Measurements from ENCODE around the gene REXO1. TPM values are rescaled to one million over a fixed set of nuclear protein-coding genes. Genes with fewer than 3 reads are reported as not detected.

Gene REXO1
- total and polyA plus RNA-seq, 2 of the 8 experiments (the other 6 are each of a cell fraction or from before 2014, with no cell fraction given): 42.4 to 44.3 TPM

- CTCF ChIA-PET (ENCODE audit: partially characterized antibody): interaction anchor here (0.9 to 7.2 kb wide), 13 partner anchors 8 to 237 kb away, joined by 4 to 150 read pairs (median 11); no protein-coding TSS in a partner anchor
- Histone ChIP-seq H2BK12ac (ENCODE audit: low read depth, low read length) (no peak overlapping the region), H3K9me3 (ENCODE audit: insufficient read depth in 2 of 2, low read depth in 1 of 2, low read length in 1 of 2) (peaks cover 5 to 6% of the 10 kb centered on the region in 2 experiments; a peak in 2 of 4 replicates), H2AK5ac (ENCODE audit: low read depth, low read length) (no peak overlapping the region), H3K18ac (ENCODE audit: extremely low read depth, low read length) (no peak overlapping the region), H2BK5ac (ENCODE audit: low read depth, low read length) (no peak overlapping the region), H3K4me3 (ENCODE audit: extremely low read depth in 1 of 4, insufficient read depth in 2 of 4, low read depth in 3 of 4, low read length in 4 of 4) (no peak overlapping the region), H3K23me2 (ENCODE audit: low read depth, low read length) (no peaks in the 10 kb centered on the region), H3K79me2 (ENCODE audit: control insufficient read depth in 1 of 2, insufficient read depth in 2 of 2, low read length in 2 of 2) (no peaks in the 10 kb centered on the region), H3K9ac (replicated peaks in 1 of 4; ENCODE audit: extremely low read depth in 1 of 4, low read depth in 3 of 4, low read length in 3 of 4) (no peak overlapping the region), H3K4me1 (replicated peaks in 1 of 4; ENCODE audit: control insufficient read depth in 3 of 4, insufficient read depth in 4 of 4, low read length in 3 of 4) (0 out of 7 replicates have a peak, but pooled peaks cover 0 to 3% (median 0%) of the 10 kb centered on the region in 4 experiments), H4K5ac (ENCODE audit: insufficient read length, low read depth, low read length) (no peak overlapping the region), H4K20me1 (replicated peaks in 1 of 2; ENCODE audit: control insufficient read depth in 1 of 2, insufficient read depth in 2 of 2, low read length in 2 of 2) (peaks cover 0 to 2% of the 10 kb centered on the region in 2 experiments), H2BK120ac (replicated peaks; ENCODE audit: low read depth, low read length) (no peak overlapping the region), H3K23ac (ENCODE audit: insufficient read length) (no peak overlapping the region), H3K4ac (replicated peaks; ENCODE audit: insufficient read length, low read depth, low read length) (no peak overlapping the region), H3K79me1 (ENCODE audit: low read depth, low read length) (no peaks in the 10 kb centered on the region), H2BK15ac (ENCODE audit: low read length) (no peak overlapping the region), H2AFZ (ENCODE audit: low read length) (no peak overlapping the region), H4K8ac (ENCODE audit: extremely low read depth, insufficient read depth, low read length) (no peak overlapping the region), H4K91ac (replicated peaks; ENCODE audit: insufficient read length, low read length) (no peak overlapping the region), H3K27ac (ENCODE audit: low read depth, low read length) (no peak overlapping the region), H2BK20ac (ENCODE audit: low read length) (no peak overlapping the region), H3K14ac (ENCODE audit: insufficient read length) (no peak overlapping the region), H3K27me3 (replicated peaks in 1 of 4; ENCODE audit: control insufficient read depth in 3 of 4, extremely low read depth in 1 of 4, insufficient read depth in 3 of 4, low read length in 3 of 4) (peaks cover 4 to 33% (median 30%) of the 10 kb centered on the region in 4 experiments), H3K36me3 (ENCODE audit: control insufficient read depth in 2 of 4, insufficient read depth in 4 of 4, low read length in 3 of 4) (no peaks in the 10 kb centered on the region), H3K4me2 (ENCODE audit: insufficient read depth in 1 of 2, low read depth in 2 of 2, low read length in 2 of 2) (no peak overlapping the region), H3K56ac (replicated peaks; ENCODE audit: insufficient read length, low read depth, low read length) (no peak overlapping the region)
- no peak for DNase-seq (ENCODE audit: low read depth in 1 of 2, low spot score in 2 of 2)
- POLR2A ChIA-PET (ENCODE audit: partially characterized antibody): interaction anchor here (1.5 kb wide), 1 partner anchor 16 kb away, joined by 3 read pairs; no protein-coding TSS in a partner anchor
- 82% methylated on average over 4 of the region's 4 CpGs; no CpG with 5 or more reads in 1 of the 2 experiments for WGBS, 2 experiments (ENCODE audit: extremely low coverage in 1 of 2, insufficient coverage in 1 of 2, insufficient read length in 1 of 2, insufficient replicate concordance in 2 of 2, low coverage in 1 of 2, low lambda C conversion rate in 2 of 2, missing lambda C conversion rate in 1 of 2)
- no peak for FAIRE-seq
- TF ChIP-seq SP4 (IDR thresholded peaks at IDR 0.05; ENCODE audit: low read length) (no peak), SIRT6 (IDR thresholded peaks at IDR 0.05; ENCODE audit: low read length) (no peak), MAFK (IDR thresholded peaks at IDR 0.05; ENCODE audit: low read depth, low read length) (no peak), ZNF274 (IDR thresholded peaks at IDR 0.05; ENCODE audit: borderline replicate concordance, extremely low read depth, low read length) (no peak), ATF3 (IDR thresholded peaks at IDR 0.05; ENCODE audit: insufficient read depth, low read depth, low read length) (no peak), RFX5 (IDR thresholded peaks at IDR 0.05; ENCODE audit: borderline replicate concordance, low read depth, low read length) (no peak), SIX5 (IDR thresholded peaks at IDR 0.05; ENCODE audit: low read depth, low read length) (no peak), GABPA (IDR thresholded peaks at IDR 0.05; ENCODE audit: borderline replicate concordance, insufficient read depth, low read length) (no peak), CREB1 (IDR thresholded peaks at IDR 0.05) (no peak), CBX5 (IDR thresholded peaks at IDR 0.05; ENCODE audit: low read depth, low read length) (no peak), HDAC2 (IDR thresholded peaks at IDR 0.05; ENCODE audit: borderline replicate concordance in 1 of 2, low read depth in 2 of 2, low read length in 2 of 2) (no peak), KDM4A (IDR thresholded peaks at IDR 0.05; ENCODE audit: low read depth, low read length, severe bottlenecking) (no peak), CBX8 (IDR thresholded peaks at IDR 0.05; ENCODE audit: borderline replicate concordance, low read depth, low read length) (no peak)
These were observed 64.9 kb downstream of the REXO1 start for GRCh38 chr19:1783354-1783753.

All from H1 (cell line).